Measurements from ENCODE around the gene FLCN.

- no peak for TF ChIP-seq CTCF (IDR thresholded peaks at IDR 0.05)
- TF ChIP-seq POLR2A (IDR thresholded peaks at IDR 0.05): no peak
Measured at GRCh38 chr17:17198281-17198680, 38.7 kb downstream of the FLCN start.

All from uterus (tissue), 2 donors.